HG03571 (cell line): ENCODE results near the gene CEP170B.
"Not testable (repeated sequence)": the region's sequence is repeated elsewhere in the genome, so short reads cannot be mapped to it uniquely, and the experiment has no call there.

ENCODE experiments used
- ATAC-seq: cut with Tn5 transposase; IDR thresholded peaks from one replicate; pipeline ENCODE4 v1.9.1; 2021; ENCODE audit not compliant: unreplicated experiment

Gene CEP170B

GRCh38 chr14:104843442-104844305, 21.4 kb upstream of the CEP170B start:
- no peak for ATAC-seq

- ATAC-seq = no peak
These were observed 20.6 kb upstream of the CEP170B start for GRCh38 chr14:104844306-104845032.

GRCh38 chr14:104845033-104845666, 19.9 kb upstream of the CEP170B start:
- no peak for ATAC-seq

GRCh38 chr14:104845834-104846441, 19.1 kb upstream of the CEP170B start:
- ATAC-seq = no peak

- no peak for ATAC-seq
These were observed 12.8 kb upstream of the CEP170B start for GRCh38 chr14:104852280-104852663.

- no peak for ATAC-seq
These were observed 9.5 kb upstream of the CEP170B start for GRCh38 chr14:104855532-104856090.

- ATAC-seq = no peak
These were observed 8.8 kb upstream of the CEP170B start for GRCh38 chr14:104856157-104856868.

- no peak for ATAC-seq
These were observed 7.9 kb upstream of the CEP170B start for GRCh38 chr14:104856869-104857860.

GRCh38 chr14:104857931-104858330, 7.1 kb upstream of the CEP170B start:
- ATAC-seq = not testable (repeated sequence)

- no peak for ATAC-seq
These were observed 6.1 kb upstream of the CEP170B start for GRCh38 chr14:104858811-104859426.

GRCh38 chr14:104859900-104860299, 5.2 kb upstream of the CEP170B start:
- no peak for ATAC-seq

GRCh38 chr14:104860414-104860813, 4.7 kb upstream of the CEP170B start:
- ATAC-seq = no peak

GRCh38 chr14:104863131-104863862, 1.8 kb upstream of the CEP170B start:
- no peak for ATAC-seq

GRCh38 chr14:104863923-104864266, 1.2 kb upstream of the CEP170B start:
- ATAC-seq = no peak

- ATAC-seq = no peak
These were observed 594 bp upstream of the CEP170B start for GRCh38 chr14:104864267-104865080.

GRCh38 chr14:104865631-104866441, 768 bp downstream of the CEP170B start:
- ATAC-seq = no peak
